HepG2 (cell line): Measurements from ENCODE around the gene LGALS8.

Experiments used
- FOXK1 ChIP-seq: sonication (generic); formaldehyde crosslinking; IDR thresholded peaks from 2 replicates; pipeline ENCODE4 v1.4.0; 2020; ENCODE audit warnings: low read depth, missing genetic modification reagents, borderline replicate concordance
- POLR2AphosphoS5 ChIP-seq: IDR thresholded peaks from 2 replicates; pipeline ENCODE4 v1.6.1; 2012; ENCODE audit warnings: low read depth, low read length
- SOX6 ChIP-seq, 2 experiments: fragments of 450-650 bp in 1 of 2; sonication (generic) in 1 of 2; formaldehyde crosslinking in 1 of 2; IDR thresholded peaks; 2 replicates each; pipeline versions ENCODE4 v1.4.0 to v1.6.1; 2017 to 2020; ENCODE audit warnings: antibody characterized with exemption in 1 of 2, mild to moderate bottlenecking in 1 of 2, missing genetic modification reagents in 1 of 2
- TAF1 ChIP-seq: sonication (generic); formaldehyde crosslinking; IDR thresholded peaks from 2 replicates; pipeline ENCODE4 v1.4.0; 2020; ENCODE audit warnings: missing genetic modification reagents
- ZNF354B ChIP-seq: sonication (generic); formaldehyde crosslinking; IDR thresholded peaks from 2 replicates; pipeline ENCODE4 v1.8.0; 2022; ENCODE audit warnings: mild to moderate bottlenecking, missing genetic modification reagents
- ZNF552 ChIP-seq: sonication (generic); formaldehyde crosslinking; IDR thresholded peaks from 2 replicates; pipeline ENCODE4 v1.9.0; 2022; ENCODE audit warnings: missing genetic modification reagents, mild to moderate bottlenecking, borderline replicate concordance
- TF ChIP-seq, protein P1 (sequence below): sonication (generic); formaldehyde crosslinking; IDR thresholded peaks from 2 replicates; pipeline ENCODE4 v1.5.0; 2020; ENCODE audit warnings: mild to moderate bottlenecking, missing genetic modification reagents, moderate library complexity
- TF ChIP-seq, protein P2 (sequence below): sonication (generic); formaldehyde crosslinking; IDR thresholded peaks from 2 replicates; pipeline ENCODE4 v1.5.0; 2020; ENCODE audit warnings: missing genetic modification reagents

DNA sequence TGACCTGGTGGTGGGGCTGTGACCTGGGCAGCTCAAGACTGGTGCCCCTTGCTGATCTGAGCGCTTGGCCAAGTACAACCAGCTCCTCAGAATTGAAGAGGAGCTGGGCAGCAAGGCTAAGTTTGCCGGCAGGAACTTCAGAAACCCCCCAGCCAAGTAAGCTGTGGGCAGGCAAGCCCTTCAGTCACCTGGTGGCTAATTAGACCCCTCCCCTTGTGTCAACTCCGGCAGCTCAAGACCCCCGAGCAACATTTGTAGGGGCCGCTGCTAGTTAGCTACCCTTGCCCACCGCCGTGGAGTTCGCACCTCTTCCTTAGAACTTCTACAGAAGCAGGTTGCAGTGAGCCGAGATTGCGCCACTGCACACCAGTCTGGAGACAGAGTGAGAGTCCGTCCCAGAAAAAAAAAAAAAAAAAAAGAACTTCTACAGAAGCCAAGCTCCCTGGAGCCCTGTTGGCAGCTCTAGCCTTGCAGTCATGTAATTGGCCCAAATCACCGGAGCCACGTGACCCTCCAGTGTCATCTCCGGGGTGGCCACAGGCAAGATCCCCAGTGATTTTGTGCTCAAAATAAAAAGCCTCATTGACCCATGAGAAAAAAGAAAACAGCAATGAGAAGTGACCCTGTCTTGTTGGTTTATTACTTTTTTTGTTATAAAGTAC lies 39.3 kb upstream of the LGALS8 start:
- TF ChIP-seq, protein P1, sequence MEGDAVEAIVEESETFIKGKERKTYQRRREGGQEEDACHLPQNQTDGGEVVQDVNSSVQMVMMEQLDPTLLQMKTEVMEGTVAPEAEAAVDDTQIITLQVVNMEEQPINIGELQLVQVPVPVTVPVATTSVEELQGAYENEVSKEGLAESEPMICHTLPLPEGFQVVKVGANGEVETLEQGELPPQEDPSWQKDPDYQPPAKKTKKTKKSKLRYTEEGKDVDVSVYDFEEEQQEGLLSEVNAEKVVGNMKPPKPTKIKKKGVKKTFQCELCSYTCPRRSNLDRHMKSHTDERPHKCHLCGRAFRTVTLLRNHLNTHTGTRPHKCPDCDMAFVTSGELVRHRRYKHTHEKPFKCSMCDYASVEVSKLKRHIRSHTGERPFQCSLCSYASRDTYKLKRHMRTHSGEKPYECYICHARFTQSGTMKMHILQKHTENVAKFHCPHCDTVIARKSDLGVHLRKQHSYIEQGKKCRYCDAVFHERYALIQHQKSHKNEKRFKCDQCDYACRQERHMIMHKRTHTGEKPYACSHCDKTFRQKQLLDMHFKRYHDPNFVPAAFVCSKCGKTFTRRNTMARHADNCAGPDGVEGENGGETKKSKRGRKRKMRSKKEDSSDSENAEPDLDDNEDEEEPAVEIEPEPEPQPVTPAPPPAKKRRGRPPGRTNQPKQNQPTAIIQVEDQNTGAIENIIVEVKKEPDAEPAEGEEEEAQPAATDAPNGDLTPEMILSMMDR: no peak
- no peak for TF ChIP-seq SOX6 (IDR thresholded peaks at IDR 0.05)
- TF ChIP-seq SOX6 (CRISPR knock-in tag; IDR thresholded peaks at IDR 0.05): no peak
- TF ChIP-seq, protein P2, sequence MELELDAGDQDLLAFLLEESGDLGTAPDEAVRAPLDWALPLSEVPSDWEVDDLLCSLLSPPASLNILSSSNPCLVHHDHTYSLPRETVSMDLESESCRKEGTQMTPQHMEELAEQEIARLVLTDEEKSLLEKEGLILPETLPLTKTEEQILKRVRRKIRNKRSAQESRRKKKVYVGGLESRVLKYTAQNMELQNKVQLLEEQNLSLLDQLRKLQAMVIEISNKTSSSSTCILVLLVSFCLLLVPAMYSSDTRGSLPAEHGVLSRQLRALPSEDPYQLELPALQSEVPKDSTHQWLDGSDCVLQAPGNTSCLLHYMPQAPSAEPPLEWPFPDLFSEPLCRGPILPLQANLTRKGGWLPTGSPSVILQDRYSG (CRISPR knock-in tag): no peak
- no peak for TF ChIP-seq TAF1 (CRISPR knock-in tag)
- TF ChIP-seq FOXK1 (CRISPR knock-in tag): no peak
- no peak for TF ChIP-seq ZNF354B (CRISPR knock-in tag)
- no peak for TF ChIP-seq ZNF552 (CRISPR knock-in tag)
- TF ChIP-seq POLR2AphosphoS5: no peak
